H1 (cell line): ENCODE data around the gene SCAMP2. TPM values are rescaled to one million over a fixed set of nuclear protein-coding genes. Genes with fewer than 3 reads are reported as not detected.

Experiments used
- CTCF ChIA-PET: fragments of 300-600 bp; sonication (Branson Sonifier 250); formaldehyde crosslinking; loops from one replicate; lab custom pipeline; 2021; ENCODE audit not compliant: partially characterized antibody; lab: Charles Lee
- POLR2A ChIA-PET: fragments of 300-600 bp; sonication (Branson Sonifier 250); formaldehyde crosslinking; loops from one replicate; lab custom pipeline; 2021; ENCODE audit warnings: inconsistent platforms; ENCODE audit not compliant: partially characterized antibody; lab: Charles Lee
- DNase-seq, 2 experiments: peaks; one replicate each; pipeline versions ENCODE4 v3.0.0 to v3.0.0-alpha.2; 2010 to 2022; ENCODE audit warnings: low spot score in 2 of 2, low read depth in 1 of 2, mixed read lengths in 1 of 2
- FAIRE-seq: peaks from 2 replicates; lab custom pipeline; 2011; peaks lifted over from hg19 to GRCh38; lab: Jason Lieb, UNC
- H2AFZ ChIP-seq: 2 replicates; pipeline ENCODE4 v1.8.1; 2012; ENCODE audit warnings: low read length, inconsistent platforms
- H2AK5ac ChIP-seq: 2 replicates; pipeline ENCODE4 v1.6.1; 2013; ENCODE audit warnings: low read depth, low read length
- H2BK120ac ChIP-seq: replicated peaks from 2 replicates; pipeline ENCODE3; 2013; ENCODE audit warnings: low read depth, low read length, inconsistent platforms
- H2BK12ac ChIP-seq: 2 replicates; pipeline ENCODE4 v1.6.1; 2013; ENCODE audit warnings: low read depth, low read length
- H2BK15ac ChIP-seq: 2 replicates; pipeline ENCODE4 v1.6.1; 2013; ENCODE audit warnings: low read length
- H2BK20ac ChIP-seq: 2 replicates; pipeline ENCODE4 v1.6.1; 2013; ENCODE audit warnings: low read length
- H2BK5ac ChIP-seq: 2 replicates; pipeline ENCODE4 v1.6.1; 2013; ENCODE audit warnings: low read depth, low read length
- H3K14ac ChIP-seq: 2 replicates; pipeline ENCODE4 v1.6.1; 2013; ENCODE audit warnings: inconsistent platforms; ENCODE audit not compliant: insufficient read length
- H3K18ac ChIP-seq: 2 replicates; pipeline ENCODE4 v1.6.1; 2013; ENCODE audit warnings: low read length; ENCODE audit errors: extremely low read depth
- H3K23ac ChIP-seq: 2 replicates; pipeline ENCODE4 v1.6.1; 2013; ENCODE audit warnings: inconsistent platforms; ENCODE audit not compliant: insufficient read length
- H3K23me2 ChIP-seq: 2 replicates; pipeline ENCODE4 v1.6.1; 2013; ENCODE audit warnings: low read depth, low read length
- H3K27ac ChIP-seq: 2 replicates; pipeline ENCODE4 v1.6.1; 2011; ENCODE audit warnings: low read depth, low read length, inconsistent platforms
- H3K27me3 ChIP-seq, 4 experiments: replicated peaks in 1 of 4; 1 replicate in 1 of 4; 2 replicates in 3 of 4; pipeline versions ENCODE4 v1.6.1 to v1.8.1; 2011 to 2013; ENCODE audit warnings: low read length in 3 of 4, mild to moderate bottlenecking in 3 of 4, inconsistent platforms in 2 of 4, mixed read lengths in 2 of 4, moderate library complexity in 1 of 4; ENCODE audit not compliant: control insufficient read depth in 3 of 4, insufficient read depth in 3 of 4; ENCODE audit errors: extremely low read depth in 1 of 4
- H3K36me3 ChIP-seq, 4 experiments: 2 replicates each; pipeline versions ENCODE4 v1.6.1 to v1.8.1; 2011 to 2013; ENCODE audit warnings: mild to moderate bottlenecking in 4 of 4, low read length in 3 of 4, moderate library complexity in 2 of 4, control low read depth in 1 of 4, inconsistent platforms in 1 of 4; ENCODE audit not compliant: insufficient read depth in 4 of 4, control insufficient read depth in 2 of 4
- H3K4ac ChIP-seq: replicated peaks from 2 replicates; pipeline ENCODE3; 2013; ENCODE audit warnings: low read length, low read depth, mixed read lengths, inconsistent platforms; ENCODE audit not compliant: insufficient read length
- H3K4me1 ChIP-seq, 4 experiments: replicated peaks in 1 of 4; 1 replicate in 1 of 4; 2 replicates in 3 of 4; pipeline versions ENCODE4 v1.6.1 to v1.8.1; 2011 to 2013; ENCODE audit warnings: low read length in 3 of 4, inconsistent platforms in 2 of 4, mixed read lengths in 1 of 4; ENCODE audit not compliant: insufficient read depth in 4 of 4, control insufficient read depth in 3 of 4
- H3K4me2 ChIP-seq, 2 experiments: 2 replicates each; pipeline versions ENCODE4 v1.6.1 to v1.8.1; 2011 to 2013; ENCODE audit warnings: low read depth in 2 of 2, low read length in 2 of 2, control low read depth in 1 of 2, inconsistent platforms in 1 of 2, mild to moderate bottlenecking in 1 of 2; ENCODE audit not compliant: insufficient read depth in 1 of 2
- H3K4me3 ChIP-seq, 4 experiments: fragments of 200-600, 300-600 bp in 1 of 4; sonication (generic), shearing (Covaris generic), sonication (Bioruptor Twin) in 1 of 4; 2 replicates each; pipeline versions ENCODE4 v1.5.1 to v1.8.1; 2011 to 2016; ENCODE audit warnings: low read length in 4 of 4, low read depth in 3 of 4, control low read depth in 2 of 4, inconsistent platforms in 2 of 4, mild to moderate bottlenecking in 2 of 4, mixed read lengths in 1 of 4, moderate library complexity in 1 of 4; ENCODE audit not compliant: insufficient read depth in 2 of 4; ENCODE audit errors: extremely low read depth in 1 of 4
- H3K56ac ChIP-seq: replicated peaks from 2 replicates; pipeline ENCODE3; 2013; ENCODE audit warnings: low read depth, mild to moderate bottlenecking, mixed read lengths, low read length, inconsistent platforms; ENCODE audit not compliant: insufficient read length
- H3K79me1 ChIP-seq: 2 replicates; pipeline ENCODE4 v1.6.1; 2013; ENCODE audit warnings: low read depth, low read length, control low read depth
- H3K79me2 ChIP-seq, 2 experiments: 2 replicates each; pipeline versions ENCODE4 v1.6.1 to v1.8.1; 2012 to 2013; ENCODE audit warnings: low read length in 2 of 2, mild to moderate bottlenecking in 2 of 2, inconsistent platforms in 1 of 2; ENCODE audit not compliant: insufficient read depth in 2 of 2, control insufficient read depth in 1 of 2
- H3K9ac ChIP-seq, 4 experiments: replicated peaks in 1 of 4; 1 replicate in 1 of 4; 2 replicates in 3 of 4; pipeline versions ENCODE4 v1.6.1 to v1.8.1; 2011 to 2013; ENCODE audit warnings: low read depth in 3 of 4, low read length in 3 of 4, control low read depth in 2 of 4, mild to moderate bottlenecking in 2 of 4, moderate library complexity in 2 of 4, inconsistent platforms in 1 of 4; ENCODE audit errors: extremely low read depth in 1 of 4
- H3K9me3 ChIP-seq, 2 experiments: 2 replicates each; pipeline versions ENCODE4 v1.6.1 to v1.8.1; 2012 to 2013; ENCODE audit warnings: mild to moderate bottlenecking in 2 of 2, moderate library complexity in 2 of 2, control low read depth in 1 of 2, inconsistent platforms in 1 of 2, low read depth in 1 of 2, low read length in 1 of 2, mixed read lengths in 1 of 2; ENCODE audit not compliant: insufficient read depth in 2 of 2
- H4K20me1 ChIP-seq, 2 experiments: replicated peaks in 1 of 2; 2 replicates each; pipeline versions ENCODE3 to v1.8.1; 2011 to 2013; ENCODE audit warnings: inconsistent platforms in 2 of 2, low read length in 2 of 2, mild to moderate bottlenecking in 1 of 2; ENCODE audit not compliant: insufficient read depth in 2 of 2, control insufficient read depth in 1 of 2
- H4K5ac ChIP-seq: 2 replicates; pipeline ENCODE4 v1.6.1; 2013; ENCODE audit warnings: low read length, low read depth, mixed read lengths, inconsistent platforms; ENCODE audit not compliant: insufficient read length
- H4K8ac ChIP-seq: 2 replicates; pipeline ENCODE4 v1.8.0; 2013; ENCODE audit warnings: mild to moderate bottlenecking, moderate library complexity, low read length, inconsistent platforms; ENCODE audit not compliant: insufficient read depth; ENCODE audit errors: extremely low read depth
- H4K91ac ChIP-seq: replicated peaks from 2 replicates; pipeline ENCODE3; 2013; ENCODE audit warnings: low read length, mixed read lengths, inconsistent platforms; ENCODE audit not compliant: insufficient read length
- BRCA1 ChIP-seq: IDR thresholded peaks from 2 replicates; pipeline ENCODE4 v1.6.1; 2012; ENCODE audit warnings: low read depth, low read length, improper control_type of control experiment
- CEBPB ChIP-seq: IDR thresholded peaks from 2 replicates; pipeline ENCODE4 v1.6.1; 2012; ENCODE audit warnings: low read depth, low read length
- CHD2 ChIP-seq: IDR thresholded peaks from 2 replicates; pipeline ENCODE4 v1.6.1; 2012; ENCODE audit warnings: low read length, improper control_type of control experiment
- EGR1 ChIP-seq: IDR thresholded peaks from 2 replicates; pipeline ENCODE4 v1.6.1; 2011; ENCODE audit warnings: low read depth, low read length, borderline replicate concordance
- GABPA ChIP-seq: IDR thresholded peaks from 2 replicates; pipeline ENCODE4 v1.6.1; 2011; ENCODE audit warnings: mild to moderate bottlenecking, low read length, moderate library complexity, borderline replicate concordance; ENCODE audit not compliant: insufficient read depth
- GTF2F1 ChIP-seq: IDR thresholded peaks from 2 replicates; pipeline ENCODE4 v1.6.1; 2012; ENCODE audit warnings: low read depth, low read length, improper control_type of control experiment, borderline replicate concordance
- HDAC2 ChIP-seq, 2 experiments: fragments of 300-600 bp in 1 of 2; sonication (generic) in 1 of 2; IDR thresholded peaks; 2 replicates each; pipeline ENCODE4 v1.6.1; 2011 to 2012; ENCODE audit warnings: low read depth in 2 of 2, low read length in 2 of 2, mild to moderate bottlenecking in 2 of 2, moderate library complexity in 2 of 2, borderline replicate concordance in 1 of 2, inconsistent platforms in 1 of 2
- JUN ChIP-seq: IDR thresholded peaks from 2 replicates; pipeline ENCODE4 v1.6.1; 2011; ENCODE audit warnings: low read depth, mild to moderate bottlenecking, improper control_type of control experiment, low read length
- KDM4A ChIP-seq: IDR thresholded peaks from one replicate; pipeline ENCODE4 v1.7.1; 2012; ENCODE audit warnings: low read depth, mild to moderate bottlenecking, moderate library complexity, low read length, inconsistent platforms; ENCODE audit not compliant: severe bottlenecking
- MAFK ChIP-seq: IDR thresholded peaks from 2 replicates; pipeline ENCODE4 v1.6.1; 2012; ENCODE audit warnings: low read depth, mild to moderate bottlenecking, improper control_type of control experiment, low read length
- POLR2AphosphoS5 ChIP-seq: IDR thresholded peaks from 2 replicates; pipeline ENCODE4 v1.6.1; 2011; ENCODE audit warnings: low read depth, low read length
- POU5F1 ChIP-seq: IDR thresholded peaks from 2 replicates; pipeline ENCODE4 v1.6.1; 2011; ENCODE audit warnings: low read depth, mild to moderate bottlenecking, low read length, moderate library complexity
- SAP30 ChIP-seq: fragments of 300-600 bp; sonication (generic); IDR thresholded peaks from 2 replicates; pipeline ENCODE4 v1.7.1; 2012; ENCODE audit warnings: low read length, moderate library complexity, mild to moderate bottlenecking, inconsistent platforms; ENCODE audit not compliant: insufficient read depth, insufficient replicate concordance
- YY1 ChIP-seq: IDR thresholded peaks from 2 replicates; pipeline ENCODE4 v1.6.1; 2011; ENCODE audit warnings: low read depth, mild to moderate bottlenecking, low read length
- WGBS, 2 experiments: shearing (Covaris generic) in 1 of 2; methylation state at CpG; one replicate each; pipeline versions ENCODE4 v1.1.6 to v1.1.7; 2013 to 2015; ENCODE audit warnings: low lambda C conversion rate in 2 of 2, mixed read lengths in 2 of 2, inconsistent platforms in 1 of 2, low coverage in 1 of 2, missing lambda C conversion rate in 1 of 2; ENCODE audit not compliant: insufficient replicate concordance in 2 of 2, insufficient coverage in 1 of 2, insufficient read length in 1 of 2; ENCODE audit errors: extremely low coverage in 1 of 2, missing lambda C conversion rate in 1 of 2; 5-methylcytosine and 5-hydroxymethylcytosine counted together
- polyA plus RNA-seq, 7 experiments: library from polyadenylated mRNA; depleted of rRNA in 3 of 7; stranded (reverse) in 5 of 7; unstranded in 2 of 7; fragments of >200 nt in 5 of 7; fragments of 200-250 nt in 2 of 7; gene quantifications; 1 replicate in 5 of 7; 2 replicates in 1 of 7; 4 replicates in 1 of 7; pipeline versions ENCODE4 v1.2.1 to v1.2.3, GENCODE V29; 2011 to 2013; ENCODE audit warnings: missing spikeins in 2 of 7, mixed read lengths in 2 of 7
- total RNA-seq: library from RNA; stranded (reverse); fragmentation: NEBNext Ultra II Directional; extraction: Animal tissue kit (Norgen Biotek cat#: 25700); gene quantifications from 2 replicates; pipeline ENCODE4 v1.2.1, GENCODE V29; 2021
- TF ChIP-seq, protein P1 (sequence below): IDR thresholded peaks from 2 replicates; pipeline ENCODE4 v1.6.1; 2012; ENCODE audit warnings: inconsistent platforms

The SCAMP2 gene
- total and polyA plus RNA-seq, 2 of the 8 experiments (the other 6 are each of a cell fraction or from before 2014, with no cell fraction given), result 41.7 to 131 TPM

DNA sequence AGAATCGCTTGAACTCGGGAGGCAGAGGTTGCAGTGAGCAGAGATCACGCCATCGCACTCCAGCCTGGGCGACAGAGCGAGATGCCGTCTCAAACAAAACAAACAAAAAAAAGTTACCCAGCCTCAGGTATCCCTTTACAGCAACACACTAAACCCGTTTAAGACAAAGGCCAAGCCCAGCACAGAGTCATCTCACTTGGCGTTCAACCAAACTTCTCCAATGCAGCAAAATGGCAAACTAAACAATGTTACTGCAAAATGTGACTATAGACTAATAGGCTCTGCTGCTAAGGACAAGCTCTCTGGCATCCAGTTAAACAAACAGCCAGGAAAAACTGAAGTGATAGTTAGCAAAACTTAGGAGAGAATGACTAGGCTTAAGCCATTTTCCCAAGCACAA, 39.9 kb upstream of the SCAMP2 start:
- H3K23me2 ChIP-seq, result no peaks in the 10 kb centered on the region
- peaks cover 0 to 2% of the 10 kb centered on the region in 2 experiments for H4K20me1 ChIP-seq
- no peak overlapping the region for H3K4me2 ChIP-seq
- WGBS, 2 experiments, result 88% methylated on average over 9 of the region's 9 CpGs; no CpG with 5 or more reads in 1 of the 2 experiments
- no peak for FAIRE-seq
- H3K79me1 ChIP-seq, result no peaks in the 10 kb centered on the region
- no peak overlapping the region for H2AK5ac ChIP-seq
- no peak overlapping the region for H2AFZ ChIP-seq
- ChIA-PET POLR2A (interaction anchor here (0.7 to 10.9 kb wide), 6 partner anchors 9 to 121 kb away, joined by 3 to 84 read pairs (median 4); partner anchors contain the start of gene COX5A), CTCF (interaction anchor here (0.6 to 4.0 kb wide), 4 partner anchors 11 to 38 kb away, joined by 3 to 26 read pairs (median 4); no protein-coding TSS in a partner anchor)
- H3K14ac ChIP-seq, result no peak overlapping the region
- H2BK15ac ChIP-seq, result no peak overlapping the region
- no peak overlapping the region for H2BK12ac ChIP-seq
- no peak overlapping the region for H3K18ac ChIP-seq
- H3K79me2 ChIP-seq, result no peaks in the 10 kb centered on the region
- no peaks in the 10 kb centered on the region for H3K9me3 ChIP-seq
- no peak overlapping the region for H3K4me3 ChIP-seq
- H2BK120ac ChIP-seq, result no peak overlapping the region
- no peak overlapping the region for H3K56ac ChIP-seq
- H4K5ac ChIP-seq, result no peak overlapping the region
- no peak overlapping the region for H2BK5ac ChIP-seq
- H3K36me3 ChIP-seq, result peaks cover 7 to 40% (median 21%) of the 10 kb centered on the region in 4 experiments
- H3K4ac ChIP-seq, result no peak overlapping the region
- H3K27me3 ChIP-seq, result no peaks in the 10 kb centered on the region
- H4K8ac ChIP-seq, result no peak overlapping the region
- H2BK20ac ChIP-seq, result no peak overlapping the region
- no peaks in the 10 kb centered on the region for H3K4me1 ChIP-seq
- H4K91ac ChIP-seq, result no peak overlapping the region
- no peak overlapping the region for H3K23ac ChIP-seq
- H3K27ac ChIP-seq, result no peak overlapping the region
- no peak overlapping the region for H3K9ac ChIP-seq
- no peak for DNase-seq
- TF ChIP-seq CHD2 (no peak), YY1 (no peak), GTF2F1 (no peak), POU5F1 (no peak), MAFK (no peak), JUN (no peak), SAP30 (no peak), HDAC2 (IDR thresholded peaks at IDR 0.05; ENCODE audit: borderline replicate concordance in 1 of 2, low read depth in 2 of 2, low read length in 2 of 2) (no peak), CEBPB (no peak), KDM4A (no peak), POLR2AphosphoS5 (no peak), EGR1 (no peak), GABPA (no peak), BRCA1 (no peak)
- TF ChIP-seq, protein P1, sequence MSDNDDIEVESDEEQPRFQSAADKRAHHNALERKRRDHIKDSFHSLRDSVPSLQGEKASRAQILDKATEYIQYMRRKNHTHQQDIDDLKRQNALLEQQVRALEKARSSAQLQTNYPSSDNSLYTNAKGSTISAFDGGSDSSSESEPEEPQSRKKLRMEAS, result no peak
